Measurements from ENCODE around the gene NUPR1.
"Not testable (repeated sequence)": the region's sequence is repeated elsewhere in the genome, so short reads cannot be mapped to it uniquely, and the experiment has no call there.

Gene NUPR1

DNA sequence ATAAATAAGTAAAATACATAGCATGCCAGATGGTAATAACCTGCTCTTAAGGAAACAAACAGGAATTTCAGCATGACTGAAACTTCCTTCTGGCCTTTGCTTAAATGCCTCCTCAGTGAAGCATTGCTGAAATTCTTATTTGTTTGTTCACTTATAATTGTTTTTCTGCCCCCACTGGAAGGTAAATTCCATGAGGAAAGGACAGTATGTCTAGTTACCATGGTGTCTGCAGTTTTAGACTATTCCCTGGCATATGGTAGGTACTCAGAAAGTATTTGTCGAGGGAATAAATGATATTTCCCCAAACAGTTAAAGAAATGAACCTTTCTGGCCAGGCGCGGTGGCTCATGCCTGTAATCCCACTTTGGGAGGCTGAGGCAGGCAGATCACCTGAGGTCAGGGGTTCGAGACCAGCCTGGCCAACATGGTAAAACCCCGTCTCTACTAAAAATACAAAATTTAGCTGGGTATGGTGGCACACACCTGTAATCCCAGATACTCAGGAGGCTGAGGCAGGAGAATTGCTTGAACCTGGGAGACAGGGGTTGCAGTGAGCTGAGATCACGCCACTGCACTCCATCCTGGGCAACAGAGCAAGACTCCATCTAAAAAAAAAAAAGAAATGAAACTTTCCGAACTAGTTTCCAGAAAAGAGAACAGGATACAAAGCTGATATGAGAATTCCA lies 11.5 kb downstream of the NUPR1 start:
- DNase-seq (ENCODE audit: low read depth), result not testable (repeated sequence)

DNA sequence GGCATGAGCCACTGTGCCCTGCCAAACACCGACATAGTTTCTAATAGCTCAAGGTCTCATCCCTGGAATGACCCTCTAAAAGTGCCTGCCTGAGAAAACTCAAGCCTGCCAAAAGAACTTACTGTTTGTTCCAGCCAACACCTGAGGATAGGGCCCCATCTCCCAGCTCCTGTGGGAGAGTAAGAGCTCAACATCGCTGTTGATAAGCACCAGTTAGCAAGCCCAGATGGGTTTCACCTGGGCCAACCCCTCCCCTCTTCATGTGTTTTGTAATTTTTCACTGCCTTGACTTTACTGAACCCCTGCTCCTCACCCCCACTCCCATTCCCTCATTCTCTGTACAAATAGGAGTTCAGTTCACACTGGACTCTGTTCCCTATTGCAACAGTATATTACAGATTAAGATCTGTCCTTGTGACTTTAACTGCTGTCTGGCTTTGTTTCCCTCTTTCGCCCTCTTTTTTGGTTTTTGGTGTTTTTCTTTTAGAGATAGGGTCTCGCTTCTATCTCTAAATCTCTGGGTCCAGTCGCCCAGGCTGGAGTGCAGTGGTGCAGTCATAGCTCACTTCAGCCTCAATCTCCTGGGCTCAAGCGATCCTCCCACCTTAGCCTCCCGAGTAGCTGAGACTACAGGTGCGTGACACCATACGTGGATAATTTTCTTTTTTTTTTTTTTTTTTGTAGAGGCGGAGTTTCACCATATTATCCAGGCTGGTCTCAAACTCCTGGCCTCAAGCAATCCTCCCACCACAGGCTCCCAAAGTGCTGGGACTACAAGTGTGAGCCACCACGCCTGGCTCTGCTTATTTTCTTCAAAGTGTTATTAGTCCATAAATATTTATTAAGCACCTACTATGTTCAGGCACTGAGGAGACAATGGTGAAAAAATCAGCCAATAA lies 12.3 kb downstream of the NUPR1 start:
- no peak for DNase-seq (ENCODE audit: low read depth)

DNA sequence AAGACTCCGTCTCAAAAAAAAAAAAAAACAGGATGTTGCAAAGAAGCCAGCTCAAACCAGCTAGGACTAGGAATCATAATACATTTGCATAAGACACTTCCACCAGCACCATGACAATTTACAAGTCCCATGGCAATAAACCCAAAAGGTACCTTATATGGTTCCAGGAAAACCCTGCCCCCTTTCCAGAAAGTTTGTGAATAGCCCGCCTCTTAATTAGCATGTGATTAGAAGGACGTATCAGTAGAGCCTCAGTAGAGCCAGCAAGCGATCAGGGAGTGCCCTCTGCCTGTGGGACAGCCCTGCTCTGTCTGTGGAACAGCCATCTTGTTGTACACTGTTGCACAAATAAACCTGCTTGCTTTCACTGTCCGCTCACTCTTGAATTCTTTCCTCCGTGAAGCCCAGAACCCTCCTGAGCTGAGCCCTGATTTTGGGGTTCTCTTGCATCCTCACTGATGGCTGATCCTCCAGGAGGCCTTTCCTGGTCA lies 14.0 kb downstream of the NUPR1 start:
- DNase-seq (ENCODE audit: low read depth), result no peak

DNA sequence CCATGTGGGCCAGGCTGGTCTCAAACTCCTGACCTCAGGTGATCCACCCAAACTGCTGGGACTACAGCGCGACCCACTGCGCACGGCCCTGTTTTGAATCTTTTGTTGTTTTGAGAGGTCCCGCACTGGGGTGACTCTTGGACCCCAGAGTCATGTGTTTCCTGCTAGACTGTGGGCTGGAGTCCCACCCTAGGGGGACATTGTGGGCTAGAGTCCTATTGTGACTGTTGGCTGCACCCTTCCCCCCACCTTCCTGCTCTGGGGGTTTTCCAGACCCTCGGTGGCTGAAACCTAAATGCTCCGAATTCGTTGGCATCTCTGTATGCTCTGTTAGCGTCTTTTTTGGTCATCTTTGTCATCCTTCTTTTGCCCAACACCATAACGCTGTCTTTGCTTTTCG lies 16.0 kb downstream of the NUPR1 start:
- DNase-seq (ENCODE audit: low read depth), result no peak

DNA sequence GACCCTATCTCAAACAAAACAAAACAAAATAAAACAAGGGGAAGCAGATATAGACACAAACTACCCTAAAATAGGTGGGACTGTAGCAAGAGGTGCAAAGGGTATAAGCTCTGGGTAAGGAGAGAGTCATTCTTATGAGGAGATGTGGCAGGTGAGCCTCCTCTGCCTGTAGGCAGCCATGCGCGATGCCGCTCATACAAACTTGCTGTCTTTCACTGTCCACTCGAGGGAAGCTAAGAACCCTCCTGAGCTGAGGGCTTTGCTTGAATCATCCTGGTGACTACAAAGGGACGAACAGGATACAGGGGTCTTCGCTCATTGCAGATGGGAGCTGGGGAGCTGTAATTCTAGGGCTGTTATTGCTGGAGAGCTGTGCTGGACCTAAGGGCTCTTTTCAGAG lies 17.3 kb downstream of the NUPR1 start:
- no peak for DNase-seq (ENCODE audit: low read depth)

DNA sequence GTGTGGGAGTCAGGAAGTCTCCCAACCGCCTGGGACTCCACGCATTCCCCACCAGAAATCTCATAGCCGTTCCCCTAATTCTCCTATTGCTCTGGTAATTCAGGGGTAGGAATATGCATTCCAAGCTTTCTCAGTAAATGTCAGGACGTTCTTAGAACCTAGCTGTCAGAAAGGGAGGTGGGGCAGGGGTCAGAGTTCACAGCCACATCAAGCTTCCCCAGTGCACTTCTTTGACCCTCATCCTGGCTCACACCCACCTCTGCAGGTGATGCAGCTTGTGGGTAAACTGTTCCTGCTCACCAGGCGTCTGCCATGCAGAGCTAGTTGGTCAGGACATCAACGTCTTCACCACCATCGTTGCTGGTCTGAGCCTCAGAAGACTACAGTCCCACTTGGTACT lies 18.1 kb downstream of the NUPR1 start:
- no peak for DNase-seq (ENCODE audit: low read depth)

DNA sequence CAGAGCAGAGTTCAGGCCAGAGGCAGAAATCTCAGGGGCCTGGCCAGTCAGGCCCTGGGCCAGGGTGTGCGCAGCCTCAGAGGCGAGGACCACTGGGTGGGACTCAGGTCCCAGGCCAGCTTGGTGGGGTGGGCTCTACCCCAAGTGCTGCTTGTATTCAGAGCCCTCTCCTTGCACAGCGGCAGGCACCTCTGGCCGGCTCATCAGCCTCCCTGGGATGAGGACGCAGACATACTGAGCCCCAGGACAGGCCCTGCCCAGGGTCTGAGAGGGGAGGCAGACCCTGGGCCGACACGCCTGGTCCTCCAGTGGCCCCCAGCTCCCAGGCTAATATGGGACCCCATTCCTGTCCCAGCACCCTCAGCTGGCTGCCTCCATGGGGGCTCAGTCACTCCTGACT lies 24.5 kb downstream of the NUPR1 start:
- DNase-seq (ENCODE audit: low read depth), result no peak

DNA sequence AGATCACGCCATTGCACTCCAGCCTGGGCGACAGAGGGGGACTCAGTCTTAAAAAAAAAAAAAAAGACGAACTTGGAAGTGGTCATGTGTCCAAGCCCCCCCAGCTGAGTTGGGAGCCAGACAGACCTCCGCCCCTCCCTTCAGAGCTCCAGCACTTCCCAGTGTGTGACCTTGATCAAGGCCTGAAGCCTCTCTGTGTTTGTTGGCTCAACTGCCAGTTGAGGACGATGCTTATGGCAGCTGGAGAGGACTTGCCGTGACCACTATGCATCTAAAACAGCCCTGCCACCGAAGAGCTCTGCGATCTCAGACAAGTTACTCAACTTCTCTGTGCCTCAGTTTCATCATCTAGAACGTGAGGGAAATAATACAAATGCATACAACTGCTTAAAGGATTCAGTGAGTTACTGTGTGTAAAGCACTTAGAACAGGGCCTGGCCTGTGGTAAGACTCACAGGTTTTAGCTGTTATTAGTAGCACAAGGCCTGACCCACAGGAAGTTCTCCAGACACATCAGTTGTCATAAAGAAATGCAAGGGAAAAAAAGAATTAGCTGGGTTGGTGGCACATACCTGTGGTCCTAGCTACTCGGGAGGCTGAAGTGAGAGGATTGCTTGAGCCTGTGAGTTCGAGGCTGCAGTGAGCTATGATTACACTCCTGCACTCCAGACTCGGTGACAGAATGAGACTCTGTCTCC lies 25.1 kb downstream of the NUPR1 start:
- no peak for DNase-seq (ENCODE audit: low read depth)

DNA sequence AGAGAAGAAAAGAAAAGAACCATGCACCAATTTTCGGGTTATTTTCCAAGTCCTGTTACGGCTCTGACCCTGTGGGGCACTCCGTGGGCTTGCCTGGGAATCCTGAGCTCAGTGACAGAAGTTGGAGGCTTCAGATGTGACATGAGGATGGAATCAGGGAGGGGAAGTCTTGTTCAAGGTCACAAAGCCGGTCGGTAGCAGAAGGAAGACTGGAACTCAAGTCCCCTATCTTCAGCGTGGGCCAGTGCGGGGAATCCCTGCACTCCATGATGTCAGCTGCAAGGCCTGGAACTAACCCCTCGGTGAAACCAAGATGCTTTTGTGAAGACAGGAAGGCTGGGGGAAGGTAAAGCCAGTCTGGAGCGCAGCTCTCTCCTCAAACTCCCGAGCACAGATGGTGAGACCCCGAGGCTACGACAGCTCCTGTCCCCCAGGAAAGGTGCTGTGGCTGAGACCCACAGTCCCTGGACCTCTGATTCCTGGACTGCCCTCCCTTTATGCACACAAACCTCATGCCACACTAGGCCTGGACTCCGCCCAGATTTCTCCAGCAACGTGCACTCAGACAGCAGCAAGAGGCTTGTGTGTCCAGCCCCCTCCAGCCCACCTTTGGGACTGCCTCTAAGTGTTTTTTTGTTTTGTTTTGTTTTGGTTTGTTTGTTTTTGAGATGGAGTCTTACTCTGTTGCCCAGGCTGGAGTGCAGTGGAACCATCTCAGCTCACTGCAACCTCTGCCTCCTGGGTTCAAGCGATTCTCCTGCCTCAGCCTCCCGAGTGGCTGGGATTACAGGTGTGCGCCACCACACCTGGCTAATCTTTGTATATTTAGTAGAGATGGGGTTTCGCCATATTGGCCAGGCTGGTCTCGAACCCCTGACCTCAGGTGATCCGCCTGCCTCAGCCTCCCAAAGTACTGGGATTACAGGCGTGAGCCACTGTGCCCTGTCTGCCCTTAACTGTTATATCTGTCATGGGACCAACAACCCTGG lies 26.7 kb downstream of the NUPR1 start:
- no peak for DNase-seq (ENCODE audit: low read depth)

DNA sequence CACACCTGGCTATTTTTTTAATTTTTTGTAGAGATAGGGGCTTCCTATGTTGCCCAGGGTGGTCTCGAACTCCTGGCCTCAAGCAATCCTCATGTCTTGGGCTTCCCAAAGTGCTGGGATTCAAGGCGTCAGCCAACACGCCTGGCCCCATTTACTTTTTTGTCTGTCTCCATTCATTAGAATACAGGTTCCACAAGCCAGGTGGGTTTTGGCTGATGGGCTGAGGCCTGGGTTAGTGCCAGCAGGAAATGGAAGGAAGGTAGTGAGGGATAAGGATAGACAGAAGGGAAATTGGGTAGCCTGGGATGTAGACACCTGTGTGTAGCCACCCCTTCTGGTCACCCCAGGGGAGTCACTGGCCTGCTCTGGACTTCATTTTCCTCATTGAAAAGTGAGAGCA lies 27.7 kb downstream of the NUPR1 start:
- DNase-seq (ENCODE audit: low read depth), result no peak

DNA sequence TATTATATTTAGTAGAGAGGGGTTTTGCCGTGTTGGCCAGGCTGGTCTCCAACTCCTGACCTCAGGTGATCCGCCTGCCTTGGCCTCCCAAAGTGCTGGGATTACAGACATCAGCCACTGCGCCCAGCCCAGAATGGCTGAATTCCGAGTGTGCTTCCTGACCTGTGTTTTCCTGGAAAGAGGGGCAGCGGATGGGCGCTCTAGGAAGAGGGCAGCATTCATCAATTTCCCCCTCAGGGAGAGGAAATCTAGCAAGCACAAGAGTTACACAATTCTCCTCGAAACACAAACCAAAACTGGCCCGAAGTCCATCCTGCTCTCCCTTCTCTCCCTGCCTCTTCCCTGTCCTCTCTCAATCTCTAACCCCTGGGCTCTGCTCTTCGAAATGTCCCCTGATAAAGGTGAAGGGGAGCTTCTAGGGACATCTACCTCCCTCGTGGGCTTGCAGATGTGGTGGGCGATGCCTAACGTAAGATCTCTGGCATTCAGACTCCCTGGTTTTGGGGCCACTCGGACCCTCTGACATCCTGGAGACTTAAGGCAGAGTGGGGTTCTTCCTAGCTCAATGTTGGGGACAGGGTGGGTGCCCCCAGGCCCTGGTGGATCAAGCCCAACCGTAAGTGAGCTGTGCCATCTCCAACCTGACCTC lies 33.2 kb downstream of the NUPR1 start:
- DNase-seq (ENCODE audit: low read depth), result no peak

DNA sequence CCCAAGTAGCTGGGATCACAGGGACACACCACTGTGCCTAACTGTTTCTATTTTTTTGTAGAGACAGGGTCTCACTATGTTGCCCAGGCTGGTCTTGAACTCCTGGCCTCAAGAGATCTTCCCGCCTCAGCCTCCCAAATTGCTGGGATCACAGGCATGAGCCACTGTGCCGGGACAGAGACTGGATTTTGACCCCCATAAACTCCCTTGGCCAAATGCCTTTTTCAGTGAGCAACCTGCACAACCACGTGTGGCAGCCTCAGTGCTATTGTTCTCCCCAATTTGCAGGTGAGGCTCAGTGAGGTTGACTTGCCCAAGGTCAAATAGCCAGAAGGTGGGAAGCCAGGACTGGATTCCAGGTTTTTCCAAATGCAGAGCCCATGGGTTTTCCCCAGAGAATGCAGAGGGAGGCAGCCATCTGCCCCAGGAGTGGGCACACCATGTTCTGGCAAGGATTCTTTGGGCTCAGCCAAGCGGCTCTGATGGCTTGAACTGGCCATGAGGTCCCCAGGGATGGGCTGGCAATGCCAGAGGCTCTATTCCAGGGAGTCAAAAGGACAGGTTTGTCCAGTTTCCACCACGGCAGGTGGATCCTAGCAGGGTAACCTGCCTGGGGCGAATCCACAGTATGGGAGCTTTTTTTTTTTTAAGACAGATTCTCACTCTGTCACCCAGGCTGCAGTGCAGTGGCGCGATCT lies 33.9 kb downstream of the NUPR1 start:
- no peak for DNase-seq (ENCODE audit: low read depth)

DNA sequence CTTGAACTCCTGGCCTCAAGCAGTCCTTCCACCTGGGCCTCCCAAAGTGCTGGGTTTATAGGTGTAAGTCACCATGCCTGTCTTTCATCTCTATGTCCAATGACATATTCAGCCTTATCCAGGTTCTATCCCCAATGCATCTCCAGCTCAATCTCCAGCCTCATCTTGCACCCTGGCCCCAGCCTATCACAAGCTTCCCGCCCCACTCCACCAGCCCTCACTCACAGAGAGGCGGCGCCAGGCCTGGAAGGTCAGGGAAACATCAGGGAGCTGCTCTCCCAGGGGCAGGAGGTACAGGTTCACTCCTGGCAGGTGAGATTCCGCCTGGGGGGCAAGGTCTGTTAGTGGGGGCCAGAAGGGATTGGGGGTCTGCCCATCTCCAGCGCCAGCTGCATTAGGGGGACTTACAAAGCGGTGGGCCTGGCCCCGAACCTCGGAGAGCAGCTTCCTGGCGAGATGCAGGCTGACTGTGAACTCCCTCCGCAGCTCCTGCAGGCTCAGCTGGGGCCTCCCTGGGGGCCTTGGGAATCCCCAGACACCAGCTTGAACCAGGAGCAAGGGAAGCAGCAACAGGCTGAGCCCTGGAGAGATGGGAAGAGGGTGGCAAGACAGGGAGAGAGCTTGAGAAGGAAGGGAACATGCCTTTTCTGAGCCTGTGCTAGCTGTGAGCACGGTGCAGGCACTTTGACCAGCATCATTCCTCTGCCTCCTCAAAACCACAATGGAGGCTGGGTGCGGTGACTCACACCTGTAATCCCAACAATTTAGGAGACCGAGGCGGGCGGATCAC lies 35.1 kb downstream of the NUPR1 start:
- DNase-seq (ENCODE audit: low read depth), result no peak

DNA sequence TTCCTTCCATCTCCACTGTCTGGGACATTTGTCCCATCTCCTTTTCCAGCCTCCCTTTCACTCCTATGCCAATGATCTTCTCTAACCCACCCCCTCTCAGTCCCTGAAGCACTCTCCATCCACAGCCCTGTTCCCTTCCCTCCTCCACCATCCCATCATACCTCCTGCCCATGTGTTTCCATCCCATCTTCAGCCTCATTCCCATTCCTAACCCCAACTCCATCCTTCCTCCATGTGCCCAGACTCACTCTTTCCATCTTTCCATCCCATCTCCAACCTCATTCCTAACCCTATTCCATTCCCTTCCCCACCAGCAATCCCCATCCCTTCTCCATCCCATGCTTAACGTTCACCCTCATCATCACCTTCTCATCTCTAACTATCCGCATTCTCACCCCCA lies 36.5 kb downstream of the NUPR1 start:
- DNase-seq (ENCODE audit: low read depth), result no peak

DNA sequence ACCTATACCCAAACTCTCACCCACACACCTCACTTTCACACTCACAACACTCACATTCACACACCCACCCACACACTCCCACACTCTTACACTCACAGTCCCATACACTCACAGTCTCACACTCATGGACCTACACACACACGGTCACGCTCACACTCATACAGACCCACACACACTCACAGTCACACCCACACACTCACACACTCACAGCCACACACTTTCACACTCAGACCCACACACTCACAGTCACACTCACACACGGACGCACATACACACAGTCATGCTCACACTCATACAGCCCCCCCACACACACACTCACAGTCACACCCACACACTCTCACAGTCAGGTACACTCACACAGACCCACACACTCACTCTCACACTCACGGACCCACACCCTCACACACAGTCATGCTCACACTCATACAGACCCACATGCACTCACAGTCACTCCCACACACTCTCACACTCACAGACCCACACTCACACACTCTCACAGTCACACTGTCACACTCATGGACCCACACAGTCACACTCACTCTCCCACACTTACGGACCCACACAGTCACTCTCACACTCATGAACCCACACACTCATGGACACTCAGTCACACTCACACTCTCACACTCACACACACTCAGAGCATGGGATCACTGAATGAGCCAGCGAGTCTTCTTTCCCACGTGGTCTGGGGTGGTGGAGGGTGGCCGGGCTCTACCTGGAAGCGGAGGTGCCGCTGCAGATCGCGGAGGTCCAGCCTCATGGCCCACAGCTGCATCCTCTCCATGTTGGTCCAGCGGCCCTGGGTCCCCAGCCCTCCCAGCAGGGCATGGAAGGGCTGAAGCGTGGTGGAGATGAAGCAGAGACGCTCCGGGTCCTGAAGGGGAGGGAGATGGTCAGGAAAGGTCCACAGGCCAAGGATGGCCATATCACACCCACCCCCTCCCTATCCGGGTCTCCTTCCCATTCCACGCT lies 37.2 kb downstream of the NUPR1 start:
- DNase-seq (ENCODE audit: low read depth), result no peak

DNA sequence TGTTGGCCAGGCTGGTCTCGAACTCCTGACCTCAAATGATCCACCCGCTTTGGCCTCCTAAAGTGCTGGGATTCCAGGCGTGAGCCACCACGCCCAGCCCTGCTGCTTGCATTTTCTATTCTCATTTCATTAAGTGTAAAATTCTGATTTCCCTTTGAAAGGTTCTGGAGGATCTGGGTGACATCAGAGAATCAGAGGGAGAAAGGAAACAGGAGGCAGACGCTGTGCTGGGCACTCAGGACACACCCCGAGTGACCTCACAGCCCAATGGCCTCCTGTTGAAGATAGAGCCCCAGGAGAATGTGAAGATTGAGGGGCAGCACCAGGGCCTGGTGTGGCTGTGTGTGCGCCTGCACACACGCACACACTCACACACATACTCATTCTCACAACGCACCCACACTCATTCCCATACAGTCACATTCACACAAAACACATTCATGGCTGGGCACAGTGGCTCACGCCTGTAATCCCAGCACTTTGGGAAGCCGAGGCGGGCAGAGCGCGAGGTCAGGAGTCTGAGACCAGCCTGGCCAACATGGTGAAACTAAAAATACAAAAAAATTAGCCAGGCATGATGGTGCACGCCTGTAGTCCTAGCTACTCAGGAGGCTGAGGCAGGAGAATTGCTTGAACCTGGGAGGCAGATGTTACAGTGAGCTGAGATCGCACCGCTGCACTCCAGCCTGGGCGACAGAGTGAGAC lies 38.1 kb downstream of the NUPR1 start:
- not testable (repeated sequence) for DNase-seq (ENCODE audit: low read depth)

DNA sequence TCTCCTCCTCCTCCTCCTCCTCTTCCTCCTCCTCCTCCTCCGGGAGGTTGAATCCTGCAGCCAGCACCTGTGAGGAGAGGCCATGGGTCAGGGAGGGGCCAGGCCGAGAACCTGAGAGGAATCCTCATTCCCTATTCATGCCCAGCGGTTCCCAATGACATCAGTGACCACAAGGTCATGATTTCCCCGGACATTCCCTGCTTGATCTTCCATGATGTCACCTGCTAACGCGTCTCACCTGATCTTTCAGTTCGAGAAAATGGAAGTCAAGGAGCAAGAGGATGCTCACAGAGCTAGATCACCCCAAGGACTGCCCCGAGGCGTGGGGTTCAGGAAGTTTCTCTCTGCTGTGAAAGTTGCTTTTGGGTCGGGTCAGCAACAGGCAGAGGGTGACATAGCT lies 38.9 kb downstream of the NUPR1 start:
- DNase-seq (ENCODE audit: low read depth), result no peak
